Activated T-cell treated with anti-CD3 and anti-CD28 coated beads for 24 hours (primary cell): Measurements from ENCODE around the gene ADGRV1.

Experiments used
- DNase-seq: peaks from one replicate; pipeline ENCODE4 v3.0.0-alpha.2; 2020; ENCODE audit warnings: low read depth

Gene ADGRV1

GRCh38 chr5:91141642-91142041, 583.0 kb downstream of the ADGRV1 start:
- DNase-seq = no peak

DNA sequence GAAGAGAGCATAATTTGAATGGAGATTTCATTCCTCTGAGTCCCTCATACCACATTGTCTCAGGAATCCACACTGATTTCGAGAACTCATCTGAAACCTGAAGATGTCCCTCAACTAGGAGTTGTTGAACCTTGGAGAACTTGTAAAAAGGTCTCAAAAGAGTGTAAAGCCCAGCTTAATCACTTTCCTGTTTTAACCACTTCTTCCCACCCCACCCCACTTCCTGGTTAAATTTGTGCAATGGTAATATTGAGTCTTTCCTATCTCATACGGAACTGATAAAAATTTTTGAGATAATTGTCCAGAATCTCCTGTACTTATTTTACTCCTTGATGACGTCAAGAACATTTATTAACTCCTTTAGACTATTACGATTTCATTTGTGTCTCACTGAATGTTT, 583.8 kb downstream of the ADGRV1 start:
- DNase-seq = no peak

GRCh38 chr5:91142819-91143218, 584.2 kb downstream of the ADGRV1 start:
- no peak for DNase-seq

GRCh38 chr5:91143840-91144239, 585.2 kb downstream of the ADGRV1 start:
- no peak for DNase-seq

GRCh38 chr5:91144491-91145332, 586.1 kb downstream of the ADGRV1 start:
- no peak for DNase-seq

GRCh38 chr5:91145333-91145620, 586.7 kb downstream of the ADGRV1 start:
- no peak for DNase-seq

DNA sequence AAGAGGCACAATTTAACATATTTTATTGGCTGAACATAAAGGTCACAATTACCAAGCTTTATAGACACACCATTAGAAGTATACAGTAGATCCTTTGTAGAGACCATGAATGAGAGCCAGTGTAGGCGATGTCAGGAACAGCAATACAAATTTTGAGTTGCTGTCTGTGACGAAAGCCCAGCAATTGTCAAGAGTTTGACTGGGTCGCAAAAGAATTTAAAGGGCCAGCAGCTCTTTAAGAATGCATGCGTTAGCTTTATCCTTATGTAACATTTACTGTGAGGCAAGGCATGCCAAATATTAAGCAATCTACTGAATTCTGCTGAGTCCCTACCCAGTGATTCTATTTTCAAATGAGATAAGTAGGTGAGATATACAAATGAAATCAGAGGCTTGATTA, 587.6 kb downstream of the ADGRV1 start:
- DNase-seq = no peak

DNA sequence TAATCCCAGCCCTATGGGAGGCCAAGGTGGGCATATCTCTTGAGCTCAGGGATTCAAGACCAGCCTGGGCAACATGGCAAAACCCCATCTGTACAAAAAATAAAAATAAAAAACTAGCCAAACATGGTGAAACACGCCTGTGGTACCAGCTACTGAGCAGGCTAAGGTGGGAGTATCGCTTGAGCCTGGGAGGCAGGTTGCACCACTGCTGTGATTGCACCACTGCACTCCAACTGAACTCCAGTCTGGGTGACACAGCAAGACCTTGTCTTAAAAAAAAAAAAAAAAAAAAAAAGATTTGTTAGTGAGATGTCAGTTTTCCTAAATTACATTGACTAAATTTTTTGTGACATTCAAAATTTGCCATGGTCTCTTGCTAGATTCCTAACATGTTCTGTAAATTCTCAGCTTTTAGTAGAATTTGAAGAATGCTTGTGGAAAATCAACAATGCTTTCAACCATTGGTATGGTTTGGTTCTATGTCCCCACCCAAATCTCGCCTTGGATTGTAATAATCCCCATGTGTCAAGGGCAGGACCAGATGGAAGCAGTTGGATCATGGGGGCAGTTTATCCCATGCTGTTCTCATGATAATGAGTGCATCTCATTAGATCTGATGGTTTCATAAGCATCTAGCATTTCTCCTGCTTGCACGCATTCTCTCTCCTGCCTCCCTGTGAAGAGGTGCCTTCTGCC, 588.5 kb downstream of the ADGRV1 start:
- no peak for DNase-seq

GRCh38 chr5:91150234-91150633, 591.6 kb downstream of the ADGRV1 start:
- no peak for DNase-seq

- no peak for DNase-seq
Measured at GRCh38 chr5:91150636-91151035, 592.0 kb downstream of the ADGRV1 start.

- no peak for DNase-seq
Measured at GRCh38 chr5:91151947-91152346, 593.4 kb downstream of the ADGRV1 start.

DNA sequence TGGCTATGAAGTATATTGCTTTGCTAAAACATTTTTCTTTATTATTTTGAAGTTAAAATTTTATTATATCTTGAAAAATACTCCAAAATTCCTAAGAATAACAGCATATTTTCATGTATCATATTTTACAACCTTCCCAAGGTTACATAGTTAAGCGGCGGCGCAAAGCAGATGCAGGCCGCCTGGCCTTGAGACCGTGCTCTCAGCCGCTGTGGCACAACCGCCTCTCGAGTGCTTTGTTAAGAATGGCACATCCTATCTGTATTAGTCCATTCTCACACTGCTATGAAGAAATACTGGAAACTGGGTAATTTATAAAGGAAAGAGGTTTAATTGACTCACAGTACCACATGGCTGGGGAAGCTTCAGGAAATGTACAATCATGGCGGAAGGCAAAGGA, 595.7 kb downstream of the ADGRV1 start:
- no peak for DNase-seq

- no peak for DNase-seq
Measured at GRCh38 chr5:91155274-91155673, 596.7 kb downstream of the ADGRV1 start.

- DNase-seq = no peak
Measured at GRCh38 chr5:91156242-91156641, 597.6 kb downstream of the ADGRV1 start.

DNA sequence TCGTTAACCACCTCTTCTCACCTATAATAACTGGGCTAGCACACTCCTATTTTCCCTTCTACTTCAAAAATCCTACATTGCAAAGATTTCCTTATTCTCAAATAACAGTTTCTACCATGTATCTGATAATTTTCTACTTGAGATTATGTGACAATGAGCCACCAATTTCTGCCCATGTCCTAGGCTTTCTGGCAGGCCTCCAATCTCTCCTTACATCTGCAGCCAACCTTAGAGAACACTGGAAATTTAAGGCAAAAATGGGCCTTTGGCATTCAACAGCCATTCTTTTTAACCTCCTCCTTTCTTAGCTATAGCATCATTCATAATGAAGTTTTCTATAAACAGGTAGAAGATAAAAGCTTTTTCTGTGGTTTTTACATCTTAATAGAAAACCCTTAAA, 599.4 kb downstream of the ADGRV1 start:
- DNase-seq = no peak

DNA sequence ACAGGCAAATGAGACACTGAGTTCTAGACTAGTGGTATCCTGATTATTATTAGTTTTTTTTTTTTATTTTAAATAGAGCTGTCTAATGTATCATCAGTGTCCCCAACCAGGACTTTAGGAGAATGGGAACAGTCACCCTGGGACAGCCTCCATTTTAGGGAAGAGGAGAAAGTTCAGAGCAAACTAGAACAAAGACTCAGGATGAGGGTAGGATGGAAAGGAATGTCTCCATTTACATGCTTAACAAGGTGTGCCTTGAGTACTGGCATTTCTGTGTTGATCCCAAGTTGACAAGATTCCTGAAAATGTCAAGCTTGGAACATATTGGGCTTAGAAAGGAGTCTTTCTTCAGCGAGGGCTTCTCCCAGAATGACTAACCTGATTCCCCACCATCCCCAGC, 601.0 kb downstream of the ADGRV1 start:
- DNase-seq = no peak

GRCh38 chr5:91160714-91161285, 602.2 kb downstream of the ADGRV1 start:
- DNase-seq = no peak

DNA sequence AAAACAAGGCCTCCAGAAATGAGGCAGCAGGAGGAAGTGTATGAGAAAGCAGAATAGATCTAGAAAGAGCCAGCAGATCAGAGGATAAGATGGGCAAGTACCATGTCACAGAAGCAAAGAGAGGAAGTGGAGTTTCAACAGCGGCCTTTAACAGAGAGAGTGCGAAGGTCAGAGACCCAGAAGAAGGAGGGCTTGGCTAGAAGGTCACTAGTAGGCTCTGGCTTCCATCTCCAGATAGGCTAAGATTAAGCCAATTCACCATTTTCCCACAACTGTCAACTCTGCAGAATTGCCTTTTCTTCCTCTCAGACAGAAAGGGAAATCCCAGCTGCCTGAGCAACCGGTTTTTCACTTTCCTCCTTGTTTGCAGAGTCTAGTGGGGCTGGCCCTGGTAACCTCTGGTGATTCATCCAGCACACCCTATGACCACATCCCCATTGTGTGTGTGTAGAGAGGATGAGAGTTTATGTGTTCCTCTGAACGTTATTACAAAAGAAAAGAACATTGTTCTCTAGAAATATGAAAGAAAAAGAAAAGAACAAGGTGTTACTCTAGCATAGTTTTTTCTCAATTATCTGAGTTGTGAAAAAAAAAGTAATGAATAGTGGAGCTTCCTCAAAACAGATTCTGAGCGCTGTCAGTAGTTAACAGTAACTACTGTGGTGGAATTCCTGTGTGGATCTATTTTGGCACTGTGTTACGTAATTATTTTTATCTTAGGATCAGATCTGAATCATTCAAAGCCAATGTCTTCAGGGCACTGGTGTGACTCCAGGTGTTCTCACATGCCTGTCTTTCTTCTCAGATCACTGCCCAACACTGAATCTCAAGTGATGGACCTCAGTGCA, 604.2 kb downstream of the ADGRV1 start:
- peak; percentile 63 for DNase-seq

GRCh38 chr5:91164424-91164823, 605.8 kb downstream of the ADGRV1 start:
- no peak for DNase-seq

DNA sequence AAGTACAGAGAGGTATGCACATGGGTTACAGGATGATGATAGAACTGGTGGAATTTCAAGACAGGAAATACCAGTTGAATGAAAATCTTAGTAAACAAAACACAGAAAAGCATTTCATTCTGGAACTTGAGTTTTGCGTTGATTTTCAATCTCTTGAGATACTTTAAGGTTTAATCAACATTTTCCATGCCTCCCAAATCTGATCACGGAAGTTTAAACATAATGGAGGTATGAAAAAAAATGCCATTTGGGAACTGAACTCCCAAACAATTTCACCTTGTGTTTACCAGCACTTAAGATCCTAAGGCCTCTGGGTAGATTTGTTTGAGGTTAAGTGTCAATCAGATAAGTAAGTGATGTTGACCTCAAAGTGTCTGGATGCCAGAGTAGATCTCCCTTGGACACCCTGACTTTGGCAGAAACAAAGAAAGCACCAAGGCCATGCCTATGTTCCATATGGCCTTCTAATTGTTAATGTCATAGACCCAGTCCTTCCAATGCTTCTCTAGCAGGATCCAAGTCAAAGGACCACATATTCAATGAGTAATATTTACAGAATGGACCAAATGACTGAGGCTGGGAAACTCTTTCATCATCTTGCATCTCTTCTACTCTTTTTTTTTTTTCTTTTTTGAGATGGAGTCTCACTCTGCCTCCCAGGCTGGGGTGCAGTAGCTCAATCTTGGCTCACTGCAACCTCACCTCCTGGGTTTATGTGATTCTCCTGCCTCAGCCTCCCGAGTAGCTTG, 607.6 kb downstream of the ADGRV1 start:
- DNase-seq = no peak

- DNase-seq = no peak
Measured at GRCh38 chr5:91168859-91169258, 610.3 kb downstream of the ADGRV1 start.

DNA sequence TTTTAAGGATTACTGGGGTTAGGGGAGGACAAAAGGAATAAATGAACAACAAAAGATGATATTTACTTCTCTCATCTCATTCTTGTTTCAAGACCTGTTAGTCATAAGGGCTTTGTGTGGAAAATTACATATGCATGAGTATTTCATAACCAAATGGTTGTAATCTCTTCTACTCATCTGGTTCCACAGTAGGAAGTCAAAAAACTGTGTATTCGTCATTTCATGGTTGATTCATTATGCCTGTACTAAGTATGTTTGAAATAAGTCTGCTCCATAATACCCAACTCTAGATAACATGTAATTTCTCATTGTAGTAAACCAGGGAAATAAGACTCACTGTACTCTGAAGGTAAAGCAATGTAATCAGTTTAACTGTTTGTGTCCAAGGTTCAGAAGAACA, 611.7 kb downstream of the ADGRV1 start:
- DNase-seq = no peak
